ENCODE results near the gene CECR2.

DNA sequence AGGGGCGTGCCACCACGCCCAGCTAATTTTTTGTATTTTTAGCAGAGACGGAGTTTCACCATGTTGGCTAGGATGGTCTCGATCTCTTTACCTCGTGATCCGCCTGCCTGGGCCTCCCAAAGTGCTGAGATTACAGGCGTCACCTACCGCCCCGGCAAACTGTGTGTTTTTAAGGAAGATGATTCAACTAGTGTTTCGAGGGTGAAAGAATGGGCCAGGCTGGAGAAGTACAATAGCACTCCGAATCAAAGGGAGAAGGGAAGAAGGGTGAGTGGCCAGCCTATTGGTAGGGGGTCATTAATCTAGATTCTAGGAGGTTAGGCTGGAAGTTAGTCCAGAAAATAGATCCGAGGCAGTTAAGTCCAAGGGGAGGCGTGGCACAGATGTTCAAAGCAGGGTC is 2.9 kb upstream of the CECR2 start:
- TF ChIP-seq, protein P1, sequence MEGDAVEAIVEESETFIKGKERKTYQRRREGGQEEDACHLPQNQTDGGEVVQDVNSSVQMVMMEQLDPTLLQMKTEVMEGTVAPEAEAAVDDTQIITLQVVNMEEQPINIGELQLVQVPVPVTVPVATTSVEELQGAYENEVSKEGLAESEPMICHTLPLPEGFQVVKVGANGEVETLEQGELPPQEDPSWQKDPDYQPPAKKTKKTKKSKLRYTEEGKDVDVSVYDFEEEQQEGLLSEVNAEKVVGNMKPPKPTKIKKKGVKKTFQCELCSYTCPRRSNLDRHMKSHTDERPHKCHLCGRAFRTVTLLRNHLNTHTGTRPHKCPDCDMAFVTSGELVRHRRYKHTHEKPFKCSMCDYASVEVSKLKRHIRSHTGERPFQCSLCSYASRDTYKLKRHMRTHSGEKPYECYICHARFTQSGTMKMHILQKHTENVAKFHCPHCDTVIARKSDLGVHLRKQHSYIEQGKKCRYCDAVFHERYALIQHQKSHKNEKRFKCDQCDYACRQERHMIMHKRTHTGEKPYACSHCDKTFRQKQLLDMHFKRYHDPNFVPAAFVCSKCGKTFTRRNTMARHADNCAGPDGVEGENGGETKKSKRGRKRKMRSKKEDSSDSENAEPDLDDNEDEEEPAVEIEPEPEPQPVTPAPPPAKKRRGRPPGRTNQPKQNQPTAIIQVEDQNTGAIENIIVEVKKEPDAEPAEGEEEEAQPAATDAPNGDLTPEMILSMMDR (IDR thresholded peaks at IDR 0.05): no peak
- no peak for TF ChIP-seq POLR2A (IDR thresholded peaks at IDR 0.05)
